Activated T-cell treated with anti-CD3 and anti-CD28 coated beads for 24 hours (primary cell): ENCODE measurements around the gene RADIL.

Experiments
- DNase-seq: peaks from one replicate; pipeline ENCODE4 v3.0.0-alpha.2; 2020; ENCODE audit warnings: low read depth

Gene RADIL

GRCh38 chr7:4851459-4852422 lies 31.8 kb downstream of the RADIL start:
- DNase-seq, result no peak

DNA sequence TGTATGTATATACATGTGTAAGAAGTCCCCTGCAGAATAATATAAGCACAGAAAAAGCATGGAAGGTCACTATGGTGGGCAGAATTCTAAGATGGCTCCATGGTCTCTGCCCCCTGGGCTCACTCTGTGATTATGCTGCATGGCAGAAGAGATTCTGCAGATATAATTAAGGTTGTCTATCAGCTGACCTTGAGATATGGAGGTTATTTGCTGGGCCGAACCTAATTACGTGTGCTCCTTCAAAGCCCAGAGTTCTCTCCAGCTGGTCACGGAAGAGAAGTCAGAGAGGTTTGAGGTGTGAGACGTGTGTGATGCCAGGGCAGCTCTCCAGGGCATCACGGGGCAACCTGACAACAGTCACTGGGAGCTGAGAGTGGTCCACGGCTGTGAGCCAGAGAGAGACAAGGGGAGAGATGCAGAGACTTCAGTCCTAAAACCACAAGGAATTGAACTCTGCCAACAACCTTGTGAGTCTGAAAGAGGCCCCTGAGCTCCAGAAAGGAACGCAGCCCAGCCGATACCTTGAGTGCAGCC lies 33.2 kb downstream of the RADIL start:
- DNase-seq, result no peak

DNA sequence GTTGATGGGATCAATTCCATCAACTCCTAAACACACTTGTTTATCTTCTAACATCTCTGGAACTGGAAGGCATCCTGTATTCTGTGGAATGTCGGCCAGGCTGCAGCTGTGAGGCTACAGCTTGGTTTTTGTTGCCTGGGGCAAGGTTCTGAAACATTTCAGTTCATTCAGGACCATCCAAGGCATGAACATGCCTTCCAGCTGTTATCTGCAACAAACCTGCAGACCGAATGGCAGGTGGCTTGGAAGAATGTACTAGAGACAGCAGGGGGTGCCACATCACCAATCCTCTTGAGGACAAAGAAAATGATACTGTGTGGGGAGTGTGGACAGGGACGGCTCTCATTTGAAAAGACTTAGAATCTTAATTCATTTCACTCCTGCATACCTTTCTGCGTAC lies 34.1 kb downstream of the RADIL start:
- no peak for DNase-seq

DNA sequence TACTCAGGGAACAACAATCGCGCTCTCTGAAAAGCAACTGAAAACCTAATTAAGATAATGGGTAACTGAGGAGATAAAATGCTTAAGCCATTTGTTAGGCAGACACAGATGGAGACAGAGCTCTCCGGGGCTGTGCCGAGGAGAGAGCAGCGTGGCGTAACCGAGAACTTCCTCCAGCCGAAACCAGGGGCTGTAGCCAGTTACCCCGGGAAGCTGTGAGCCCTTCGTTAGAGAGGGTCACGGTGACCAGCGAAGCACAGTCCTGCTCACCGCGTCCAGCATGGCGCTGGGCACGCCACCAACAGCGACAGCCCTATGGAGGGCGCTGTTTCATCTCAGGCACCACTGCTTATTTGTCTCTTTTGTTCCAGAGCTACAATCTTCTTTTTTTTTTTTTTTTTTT lies 37.8 kb downstream of the RADIL start:
- no peak for DNase-seq

DNA sequence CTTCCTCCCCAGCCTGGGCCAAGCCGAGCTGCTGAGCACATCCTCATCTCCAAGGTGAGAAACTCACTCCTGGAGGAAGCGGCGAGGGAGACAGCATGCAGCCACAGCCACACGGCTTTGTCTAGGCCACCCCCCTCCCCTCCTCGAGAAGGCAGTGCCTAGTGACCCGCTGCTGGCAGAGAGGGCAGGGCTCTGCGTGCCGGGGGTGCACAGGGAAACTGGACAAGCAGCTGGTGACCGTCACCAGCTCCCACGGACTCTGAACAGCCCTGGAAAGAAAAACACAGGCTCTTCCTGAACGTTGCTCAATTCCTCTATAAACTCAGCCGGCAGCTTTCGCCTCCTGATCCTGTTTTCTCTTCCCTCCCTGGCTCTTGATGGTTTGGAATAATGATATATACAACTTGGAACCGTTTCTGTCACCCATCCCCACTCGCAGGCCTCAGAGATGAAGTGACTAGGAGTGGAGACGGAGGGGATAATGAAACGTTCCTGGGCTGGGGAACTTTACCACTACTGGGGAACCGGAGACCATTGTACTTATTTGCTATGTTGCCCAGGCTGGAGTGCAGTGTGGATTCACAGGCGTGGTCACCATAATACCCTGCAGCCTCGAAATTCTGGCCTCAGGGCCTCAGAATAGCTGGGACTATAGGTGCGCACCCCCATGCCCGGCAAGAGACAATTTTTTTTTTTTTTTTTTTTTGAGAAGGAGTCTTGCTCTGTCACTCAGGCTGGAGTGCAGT lies 41.0 kb downstream of the RADIL start:
- no peak for DNase-seq

DNA sequence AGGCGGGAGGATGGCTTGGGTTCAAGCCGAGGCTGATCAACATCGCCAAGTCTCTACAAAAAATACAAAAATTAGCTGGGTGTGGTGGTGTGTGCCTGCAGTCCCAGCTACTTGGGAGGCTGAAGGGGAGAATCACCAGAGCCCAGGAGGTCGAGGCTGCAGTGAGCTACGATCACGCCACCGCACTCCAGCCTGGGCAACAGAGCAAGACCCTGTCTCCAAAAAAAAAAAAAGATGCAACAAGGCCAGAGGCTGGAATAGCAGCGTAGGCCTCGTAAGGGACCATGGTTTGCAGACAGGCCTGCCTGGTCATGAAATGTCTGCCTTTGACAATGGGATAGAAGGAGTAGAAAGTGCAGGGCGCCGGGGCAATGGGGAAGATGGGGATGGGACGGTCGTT lies 41.7 kb downstream of the RADIL start:
- DNase-seq, result no peak

DNA sequence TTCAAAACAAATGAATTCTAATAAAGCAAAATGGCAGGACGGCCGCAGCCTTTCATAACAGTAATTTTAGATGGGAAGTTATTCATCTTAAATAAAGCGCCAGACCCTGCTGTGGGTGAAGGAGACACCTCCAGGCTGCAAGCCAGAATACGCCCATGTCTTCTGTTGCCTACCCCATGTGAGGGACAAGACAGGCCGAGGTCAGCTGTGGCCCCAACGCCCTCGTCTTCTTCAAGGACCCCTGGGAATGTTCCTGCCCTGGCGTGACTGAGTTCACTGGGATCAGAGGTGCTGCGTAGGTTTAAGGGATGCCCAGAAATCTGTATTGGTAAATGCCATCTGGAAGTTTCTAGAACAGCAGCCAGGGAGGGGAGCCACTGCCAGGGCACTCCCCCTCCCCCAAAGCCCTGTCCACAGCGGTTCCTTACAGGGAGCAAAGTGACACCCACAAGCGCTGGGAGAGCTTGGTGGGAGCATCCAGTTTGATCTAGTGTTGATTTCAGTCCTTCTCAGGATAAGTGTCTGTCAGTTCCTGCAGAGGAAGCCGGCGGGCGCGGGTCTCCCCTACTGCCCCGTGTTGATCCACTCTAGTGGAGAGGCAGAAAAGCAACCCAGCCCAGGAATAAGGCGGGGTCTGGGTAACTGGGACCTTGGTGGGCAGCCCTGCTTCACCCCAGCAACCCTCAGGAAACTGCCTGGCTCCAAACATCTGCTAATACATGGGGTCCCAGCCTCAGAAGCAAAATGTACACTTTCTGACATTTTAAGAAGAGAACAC lies 42.3 kb downstream of the RADIL start:
- DNase-seq, result no peak

DNA sequence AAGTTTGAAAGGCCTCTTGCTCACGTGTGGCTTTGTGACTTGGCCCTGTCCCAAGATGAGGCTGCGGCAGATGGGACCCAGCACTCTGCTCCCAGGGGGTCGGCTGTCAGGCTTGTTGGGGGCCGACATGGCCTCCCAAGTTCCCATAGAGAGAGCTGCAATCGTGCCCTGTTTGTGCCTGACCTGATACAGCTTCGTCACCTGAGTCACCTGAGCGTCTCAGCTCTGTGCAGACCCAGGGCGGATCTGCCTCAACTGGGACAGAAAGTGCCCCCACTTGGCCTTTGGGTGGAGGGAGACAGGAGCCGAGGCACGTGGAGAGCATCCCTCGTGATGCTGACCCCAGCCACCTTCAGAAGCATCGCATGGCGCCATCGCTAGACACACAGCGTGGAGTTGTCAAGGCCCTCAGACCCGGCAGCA lies 43.4 kb downstream of the RADIL start:
- DNase-seq, result no peak

GRCh38 chr7:4838626-4839334 lies 44.7 kb downstream of the RADIL start:
- no peak for DNase-seq

DNA sequence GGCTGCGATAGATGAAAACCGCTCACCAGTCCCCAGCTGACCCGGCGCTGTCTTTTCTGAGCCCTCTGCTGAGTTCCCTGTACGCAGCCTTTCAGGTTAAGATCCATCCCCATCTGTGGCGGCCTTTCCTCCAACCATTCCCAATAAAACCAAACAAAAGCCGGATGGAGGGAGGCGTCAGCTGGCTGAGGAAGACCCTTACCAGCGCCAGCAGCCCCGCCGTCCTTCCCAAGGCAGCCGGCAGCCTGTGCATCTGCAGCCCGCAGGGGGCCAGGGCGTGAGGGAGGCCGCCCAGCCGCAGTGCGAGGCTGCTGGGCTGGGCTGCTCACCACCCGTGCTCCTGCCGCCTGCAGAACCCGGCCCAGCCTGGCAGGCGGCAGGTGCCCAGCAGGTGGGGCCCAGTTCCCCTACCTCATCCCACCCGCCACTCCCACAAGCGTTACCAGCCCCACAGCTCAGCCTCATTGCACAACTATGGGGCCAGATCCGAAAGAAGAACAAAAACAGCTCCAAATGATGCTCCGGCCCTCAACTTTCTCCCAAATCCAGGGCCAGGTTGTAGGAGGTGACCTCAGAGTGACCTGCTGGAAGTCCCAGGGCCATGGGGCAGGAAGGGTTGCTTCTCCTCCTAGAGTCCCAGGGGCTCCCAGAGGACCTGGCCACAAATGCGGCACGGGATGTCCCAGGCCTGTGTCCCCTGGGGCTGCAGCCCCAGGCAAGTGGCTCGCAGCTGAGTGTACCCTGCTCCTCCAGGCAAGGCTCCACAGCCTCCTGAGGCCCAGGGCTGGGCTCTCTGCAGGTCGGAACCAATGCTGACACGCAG lies 45.5 kb downstream of the RADIL start:
- DNase-seq, result no peak

DNA sequence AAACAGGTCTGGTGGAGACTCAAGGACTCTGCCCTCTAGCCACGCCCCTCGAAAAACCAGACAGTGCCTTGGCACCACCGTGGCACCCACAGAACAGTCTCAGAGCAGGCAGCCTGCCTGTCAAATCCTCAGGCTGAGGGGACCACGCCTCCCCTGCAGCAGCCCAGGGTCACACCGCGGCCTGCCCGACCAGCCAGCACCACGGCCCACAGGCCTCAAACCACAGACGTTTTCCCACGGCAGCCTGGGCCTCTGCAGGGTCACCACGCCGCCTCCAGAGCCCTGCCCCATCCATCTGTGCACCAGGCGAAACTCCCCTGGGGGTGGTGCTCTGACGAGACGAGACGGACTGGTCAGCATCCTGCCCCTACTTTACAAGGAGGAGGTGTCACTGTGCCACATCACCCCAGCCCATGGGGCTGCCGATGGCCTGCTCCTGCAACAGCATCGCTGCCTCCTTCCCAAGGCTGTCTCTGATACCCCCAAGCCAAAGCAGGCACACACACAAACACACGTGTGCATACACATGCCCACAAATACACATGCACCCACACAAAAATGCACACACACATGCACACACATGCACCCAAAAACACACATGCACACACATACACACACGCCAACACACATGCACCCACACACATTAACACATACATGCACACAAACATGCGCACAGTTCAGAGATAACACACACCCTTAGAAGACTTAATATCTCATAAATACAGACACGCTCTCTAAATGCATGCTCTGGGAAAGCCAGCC lies 46.3 kb downstream of the RADIL start:
- no peak for DNase-seq

DNA sequence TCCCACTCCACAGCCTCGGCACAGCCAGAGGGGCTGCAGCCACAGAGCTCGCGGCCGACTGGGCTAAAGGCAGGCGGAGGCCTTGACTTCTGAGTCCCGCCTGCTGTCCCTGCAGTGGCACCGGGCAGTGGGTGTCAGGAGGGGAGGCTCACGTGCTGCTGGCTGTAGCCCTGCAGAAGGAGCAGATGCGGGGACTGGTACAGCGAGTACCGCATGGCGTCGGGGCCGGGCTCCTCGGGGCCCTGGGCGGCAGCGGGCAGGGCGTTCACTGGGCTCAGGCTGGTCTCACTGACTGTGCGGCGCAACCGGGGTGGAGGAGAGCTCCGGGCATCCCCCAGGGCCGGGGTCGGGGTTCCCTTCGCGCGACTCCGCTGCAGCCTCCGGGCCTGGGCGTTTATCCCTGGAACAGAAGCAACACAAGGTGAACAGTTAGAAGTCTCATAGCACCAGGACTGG lies 47.3 kb downstream of the RADIL start:
- DNase-seq, result no peak

DNA sequence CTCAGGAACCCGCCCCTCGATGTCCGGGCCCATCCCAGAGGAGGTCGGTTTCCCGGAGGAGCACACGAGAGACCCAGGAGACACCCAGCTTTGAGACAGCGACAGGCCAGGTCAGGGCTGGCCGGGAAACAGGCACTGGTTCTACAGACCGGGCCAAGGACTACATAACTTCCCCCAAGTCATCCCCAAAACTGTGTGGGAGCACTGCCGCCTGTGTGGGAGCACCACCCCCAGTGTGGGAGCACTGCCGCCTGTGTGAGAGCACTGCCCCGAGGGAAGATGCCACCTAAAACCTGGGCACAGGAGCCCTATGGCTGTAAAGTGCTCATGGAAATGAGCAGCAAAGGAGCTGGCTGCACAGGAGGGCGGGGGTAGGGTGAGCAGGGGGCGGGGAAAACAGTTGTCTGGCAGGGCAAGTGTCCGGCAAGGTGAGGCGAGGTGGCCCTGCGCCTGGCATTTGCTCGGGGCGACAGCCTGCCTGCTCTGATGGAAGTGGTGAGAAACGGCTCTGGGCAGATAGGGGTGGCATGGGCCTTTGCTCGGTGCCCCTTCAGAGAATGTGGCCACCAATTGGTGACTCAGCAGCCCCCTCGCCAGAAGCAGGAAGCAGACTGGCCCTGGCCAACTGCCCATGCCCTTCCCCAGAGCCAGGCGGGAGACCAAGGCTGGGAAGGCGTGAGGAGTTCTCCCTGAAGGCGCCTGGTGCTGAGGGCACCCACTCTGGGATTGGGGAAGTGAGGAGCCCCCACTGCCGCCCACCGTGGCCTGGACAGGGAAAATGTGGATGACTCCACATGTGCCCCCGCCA lies 47.9 kb downstream of the RADIL start:
- no peak for DNase-seq

DNA sequence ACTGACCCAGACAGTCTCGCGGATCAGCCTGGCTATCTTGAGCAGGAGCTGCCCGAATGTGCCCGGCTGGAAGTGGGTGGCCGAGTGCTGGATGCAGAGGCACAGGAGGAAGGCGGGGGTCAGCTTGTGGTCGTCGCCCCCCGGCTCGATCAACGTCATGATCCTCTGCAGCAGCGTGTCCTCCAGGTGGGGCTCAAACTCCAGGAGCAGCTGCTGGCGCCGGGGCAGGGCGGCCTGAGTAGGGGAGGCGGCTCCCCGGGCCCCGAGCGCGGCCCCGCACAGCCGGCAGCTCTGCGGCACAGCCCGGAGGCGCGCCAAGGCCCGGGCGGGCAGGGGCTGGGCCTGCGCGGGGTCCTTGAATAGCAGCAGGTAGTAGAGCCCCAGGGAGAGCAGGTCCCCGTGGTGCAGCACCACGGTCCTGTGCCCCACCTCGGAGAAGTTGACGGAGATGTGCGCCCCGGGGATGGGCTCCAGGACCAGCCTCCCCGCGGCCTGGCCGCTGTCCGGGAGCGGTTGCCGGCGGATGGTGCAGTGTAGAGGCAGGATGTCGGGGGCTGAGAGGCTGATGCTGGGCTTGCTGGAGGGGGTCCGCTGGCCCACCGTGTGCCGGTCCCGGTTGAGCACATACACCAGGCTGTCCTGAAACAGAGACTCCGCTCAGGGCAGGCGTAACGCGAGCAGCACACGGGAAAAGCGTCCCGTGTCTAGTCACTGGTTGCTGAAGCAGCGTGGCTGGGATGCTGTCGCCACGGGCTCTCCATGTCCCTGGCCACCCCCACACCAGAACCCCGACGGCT lies 48.7 kb downstream of the RADIL start:
- no peak for DNase-seq

DNA sequence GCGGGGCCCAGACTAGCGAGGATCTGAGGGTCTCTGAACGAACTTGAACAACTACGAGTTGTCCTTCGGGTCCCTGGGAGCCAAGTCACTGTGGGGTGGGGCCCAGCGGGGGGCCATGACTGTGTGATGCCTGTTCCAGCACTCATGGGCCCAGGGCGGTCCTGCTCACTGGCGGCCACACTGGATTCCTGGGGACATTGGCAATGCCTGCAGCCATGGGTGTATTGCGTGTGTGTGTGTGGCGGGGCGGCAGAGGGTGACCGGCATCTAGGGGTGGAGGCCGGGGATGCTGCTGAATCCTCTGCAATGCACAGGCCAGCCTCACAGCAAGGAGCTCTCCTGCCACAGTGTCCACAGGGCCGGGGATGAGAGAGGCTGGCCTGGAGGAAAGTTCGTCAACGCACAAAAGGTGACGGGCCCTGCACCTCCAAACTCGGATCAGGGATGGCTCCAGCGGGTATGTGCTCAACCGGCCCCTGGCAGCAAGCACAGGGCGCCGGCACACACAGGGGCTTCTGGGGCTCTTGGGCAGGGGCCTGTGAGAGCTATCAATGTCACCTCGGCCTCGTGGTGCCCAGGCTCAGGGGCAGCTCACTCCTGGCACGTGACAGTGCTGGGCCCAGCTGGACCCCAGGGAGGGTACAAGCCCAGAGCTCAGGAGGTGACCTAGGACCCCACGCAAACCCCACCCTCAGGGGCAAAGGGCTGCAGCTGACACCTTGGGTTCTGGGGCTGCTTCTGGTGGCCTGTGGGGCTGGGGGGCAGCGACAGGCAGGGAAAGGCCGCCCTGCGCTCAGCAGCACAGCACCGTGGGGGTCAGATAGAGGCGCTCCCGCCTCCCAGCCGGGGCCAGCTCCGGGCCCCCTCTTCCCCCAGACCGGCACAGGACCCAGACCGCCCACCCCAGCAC lies 49.6 kb downstream of the RADIL start:
- DNase-seq, result no peak

DNA sequence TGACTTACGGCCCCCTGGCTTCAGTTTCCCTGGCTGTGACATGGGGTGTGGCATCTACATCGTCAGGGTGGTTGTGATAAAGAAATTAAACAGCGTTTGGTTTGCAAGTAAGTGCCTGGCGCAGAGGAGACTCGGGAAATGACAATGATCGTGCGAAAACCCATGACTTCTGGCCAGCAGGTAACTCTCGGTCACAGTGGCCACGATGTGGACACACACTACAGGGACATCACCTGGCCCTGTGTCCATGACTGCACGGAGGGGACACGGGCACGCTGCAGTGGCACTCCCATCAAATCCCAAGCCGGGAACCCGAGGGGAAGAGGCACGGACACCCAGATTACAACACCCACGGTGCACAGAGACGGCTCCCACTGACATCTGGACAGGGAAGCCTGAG lies 50.3 kb downstream of the RADIL start:
- DNase-seq, result no peak

- DNase-seq, result no peak
These were observed 50.8 kb downstream of the RADIL start for GRCh38 chr7:4832711-4833110.
